Prostate gland (tissue), 2 donors: ENCODE results near the gene RPA1.

Experiments used
- CTCF ChIP-seq, 4 experiments: fragments of 200-600 bp in 2 of 4; fragments of 450-650 bp in 2 of 4; sonication (generic) in 2 of 4; IDR thresholded peaks; 1 replicate in 3 of 4; 2 replicates in 1 of 4; pipeline ENCODE4 v1.5.1; 2016 to 2019; ENCODE audit warnings: antibody characterized with exemption in 4 of 4, mild to moderate bottlenecking in 2 of 4, moderate library complexity in 2 of 4
- POLR2A ChIP-seq: fragments of 450-650 bp; IDR thresholded peaks from one replicate; pipeline ENCODE4 v1.6.1; 2016; ENCODE audit warnings: antibody characterized with exemption, mild to moderate bottlenecking
- POLR2AphosphoS5 ChIP-seq: sonication (generic); formaldehyde crosslinking; IDR thresholded peaks from one replicate; pipeline ENCODE4 v1.6.1; 2017; ENCODE audit warnings: antibody characterized with exemption

GRCh38 chr17:1789936-1790335, 39.9 kb upstream of the RPA1 start:
- no peak for TF ChIP-seq CTCF (IDR thresholded peaks at IDR 0.05)
- no peak for TF ChIP-seq POLR2AphosphoS5
- no peak for TF ChIP-seq POLR2A
